A673 (cell line): ENCODE data around the gene FCRL6. TPM values are rescaled to one million over a fixed set of nuclear protein-coding genes. Genes with fewer than 3 reads are reported as not detected.

Source experiments
- BruUV-seq: library from RNA; stranded (reverse); fragments of 400-500 nt; replicated peaks from 2 replicates; lab custom pipeline; 2021; lab: Mats Ljungman, UMichigan
- CTCF ChIA-PET: fragments of 300-600 bp; sonication (Branson Sonifier 250); formaldehyde crosslinking; loops from one replicate; lab custom pipeline; 2022; ENCODE audit warnings: antibody characterized with exemption; lab: Charles Lee
- POLR2A ChIA-PET: fragments of 300-600 bp; sonication (Branson Sonifier 250); formaldehyde crosslinking; loops from one replicate; lab custom pipeline; 2022; ENCODE audit warnings: antibody characterized with exemption; ENCODE audit not compliant: low non-redundant PET; lab: Charles Lee
- DNase-seq: peaks from one replicate; pipeline ENCODE4 v3.0.0-alpha.2; 2015; ENCODE audit warnings: low spot score
- H3K27ac ChIP-seq: fragments of 200-600 bp; sonication (generic); 2 replicates; pipeline ENCODE4 v1.5.1; 2016; ENCODE audit warnings: mixed run types, low read depth, mild to moderate bottlenecking, mixed read lengths, antibody characterized with exemption, low read length; ENCODE audit not compliant: poor library complexity, severe bottlenecking
- H3K27me3 ChIP-seq: fragments of 200-600 bp; sonication (generic); replicated peaks from 2 replicates; pipeline ENCODE4 v1.6.1; 2017; ENCODE audit warnings: mixed run types, low read depth, mild to moderate bottlenecking, mixed read lengths, antibody characterized with exemption, low read length; ENCODE audit not compliant: insufficient read depth, poor library complexity
- H3K36me3 ChIP-seq: fragments of 200-600 bp; sonication (generic); 2 replicates; pipeline ENCODE4 v1.6.1; 2016; ENCODE audit warnings: mixed run types, mild to moderate bottlenecking, mixed read lengths, antibody characterized with exemption, low read length; ENCODE audit not compliant: insufficient read depth, poor library complexity, severe bottlenecking
- H3K4me1 ChIP-seq: fragments of 200-600 bp; sonication (generic); 2 replicates; pipeline ENCODE4 v1.6.1; 2017; ENCODE audit warnings: mixed run types, mild to moderate bottlenecking, mixed read lengths, antibody characterized with exemption, low read length; ENCODE audit not compliant: insufficient read depth, poor library complexity, severe bottlenecking
- H3K4me3 ChIP-seq: fragments of 200-600 bp; sonication (generic); 2 replicates; pipeline ENCODE4 v1.5.1; 2016; ENCODE audit warnings: low read depth, mixed run types, mild to moderate bottlenecking, mixed read lengths, low read length; ENCODE audit not compliant: poor library complexity, severe bottlenecking
- H3K9me3 ChIP-seq: fragments of 200-600 bp; sonication (generic); 2 replicates; pipeline ENCODE4 v1.6.1; 2016; ENCODE audit warnings: mixed run types, low read depth, mild to moderate bottlenecking, mixed read lengths, antibody characterized with exemption, low read length; ENCODE audit not compliant: poor library complexity, severe bottlenecking
- EZH2 ChIP-seq: fragments of 200-600 bp; sonication (generic); IDR thresholded peaks from 2 replicates; pipeline ENCODE4 v1.6.1; 2017; ENCODE audit warnings: borderline replicate concordance, low read depth, mild to moderate bottlenecking, mixed read lengths, antibody characterized with exemption, low read length; ENCODE audit not compliant: poor library complexity, severe bottlenecking
- intact Hi-C: fragments of 100-400 bp; cut with micrococcal nuclease; formaldehyde crosslinking; loops from one replicate; pipeline ENCODE4 v1.10.0; 2022; ENCODE audit not compliant: unreplicated experiment
- total RNA-seq: library from RNA; stranded (reverse); gene quantifications from 2 replicates; pipeline ENCODE4 v1.2.3, GENCODE V29; 2021
- TF ChIP-seq, protein P1 (sequence below): fragments of 300-800, 200-600 bp; sonication (generic); conservative IDR thresholded peaks from 2 replicates; pipeline ENCODE4 v1.5.1; 2017; ENCODE audit warnings: low read depth, mild to moderate bottlenecking, antibody characterized with exemption, low read length, moderate library complexity, mixed read lengths

Gene FCRL6
- total RNA-seq, 1 experiment from 2014 or later, result 0.15 TPM

DNA sequence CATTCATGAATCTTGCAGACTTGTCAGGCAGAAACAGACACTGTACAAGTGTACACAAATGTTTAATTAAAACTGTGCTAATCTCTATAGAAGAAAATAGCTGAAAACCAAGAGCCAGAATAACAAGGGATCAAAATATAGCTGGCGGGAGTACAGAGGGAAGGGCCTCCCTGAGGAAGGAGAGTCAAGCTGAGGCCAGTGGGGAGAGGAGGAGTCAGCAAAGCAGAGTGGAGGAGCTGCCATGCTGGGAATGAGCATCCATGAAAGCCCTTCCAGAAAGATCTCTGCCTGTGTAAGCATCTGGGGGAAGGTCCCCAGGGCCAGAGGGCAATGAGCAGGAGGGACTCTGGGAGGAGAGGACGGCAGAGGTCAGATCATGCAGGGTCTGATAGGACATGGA is 39.6 kb downstream of the FCRL6 start:
- no peak for TF ChIP-seq EZH2
- TF ChIP-seq, protein P1, sequence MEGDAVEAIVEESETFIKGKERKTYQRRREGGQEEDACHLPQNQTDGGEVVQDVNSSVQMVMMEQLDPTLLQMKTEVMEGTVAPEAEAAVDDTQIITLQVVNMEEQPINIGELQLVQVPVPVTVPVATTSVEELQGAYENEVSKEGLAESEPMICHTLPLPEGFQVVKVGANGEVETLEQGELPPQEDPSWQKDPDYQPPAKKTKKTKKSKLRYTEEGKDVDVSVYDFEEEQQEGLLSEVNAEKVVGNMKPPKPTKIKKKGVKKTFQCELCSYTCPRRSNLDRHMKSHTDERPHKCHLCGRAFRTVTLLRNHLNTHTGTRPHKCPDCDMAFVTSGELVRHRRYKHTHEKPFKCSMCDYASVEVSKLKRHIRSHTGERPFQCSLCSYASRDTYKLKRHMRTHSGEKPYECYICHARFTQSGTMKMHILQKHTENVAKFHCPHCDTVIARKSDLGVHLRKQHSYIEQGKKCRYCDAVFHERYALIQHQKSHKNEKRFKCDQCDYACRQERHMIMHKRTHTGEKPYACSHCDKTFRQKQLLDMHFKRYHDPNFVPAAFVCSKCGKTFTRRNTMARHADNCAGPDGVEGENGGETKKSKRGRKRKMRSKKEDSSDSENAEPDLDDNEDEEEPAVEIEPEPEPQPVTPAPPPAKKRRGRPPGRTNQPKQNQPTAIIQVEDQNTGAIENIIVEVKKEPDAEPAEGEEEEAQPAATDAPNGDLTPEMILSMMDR, result no peak
- Histone ChIP-seq H3K4me1 (peaks cover 17% of the 10 kb centered on the region), H3K4me3 (no peak overlapping the region), H3K36me3 (no peaks in the 10 kb centered on the region), H3K9me3 (no peaks in the 10 kb centered on the region), H3K27me3 (no peaks in the 10 kb centered on the region), H3K27ac (peak overlapping the region; percentile 29)
- BruUV-seq, result no TSS peak
- intact Hi-C loops, result no loop called here
- ChIA-PET CTCF (no interaction called here), POLR2A (no interaction called here)
- no peak for DNase-seq

DNA sequence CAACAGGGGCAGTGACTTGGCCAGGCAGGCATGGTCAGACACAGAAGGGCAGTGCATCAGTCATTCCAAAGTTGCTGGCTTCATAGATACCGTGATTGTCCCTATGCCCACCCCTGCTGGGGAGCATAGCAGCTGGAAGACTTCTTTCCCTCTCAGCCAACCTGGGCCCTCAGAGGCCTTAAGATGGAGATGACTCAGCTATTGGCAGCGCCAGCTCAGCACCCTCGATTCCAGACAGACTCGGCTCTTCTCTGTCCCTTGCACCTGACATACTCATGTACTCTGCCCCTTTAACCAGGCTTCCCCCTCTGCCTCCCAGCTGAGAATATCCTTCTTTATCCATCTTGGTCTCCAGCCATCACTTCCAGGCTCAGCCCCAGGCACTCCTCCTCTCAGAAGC is 41.3 kb downstream of the FCRL6 start:
- Histone ChIP-seq H3K27ac (no peak overlapping the region), H3K4me1 (peaks cover 17% of the 10 kb centered on the region), H3K36me3 (no peaks in the 10 kb centered on the region), H3K9me3 (no peaks in the 10 kb centered on the region), H3K4me3 (no peak overlapping the region), H3K27me3 (no peaks in the 10 kb centered on the region)
- no TSS peak for BruUV-seq
- ChIA-PET CTCF (no interaction called here), POLR2A (no interaction called here)
- no peak for DNase-seq
- no peak for TF ChIP-seq EZH2
- TF ChIP-seq, protein P1, result no peak
- intact Hi-C loops, result no loop called here

DNA sequence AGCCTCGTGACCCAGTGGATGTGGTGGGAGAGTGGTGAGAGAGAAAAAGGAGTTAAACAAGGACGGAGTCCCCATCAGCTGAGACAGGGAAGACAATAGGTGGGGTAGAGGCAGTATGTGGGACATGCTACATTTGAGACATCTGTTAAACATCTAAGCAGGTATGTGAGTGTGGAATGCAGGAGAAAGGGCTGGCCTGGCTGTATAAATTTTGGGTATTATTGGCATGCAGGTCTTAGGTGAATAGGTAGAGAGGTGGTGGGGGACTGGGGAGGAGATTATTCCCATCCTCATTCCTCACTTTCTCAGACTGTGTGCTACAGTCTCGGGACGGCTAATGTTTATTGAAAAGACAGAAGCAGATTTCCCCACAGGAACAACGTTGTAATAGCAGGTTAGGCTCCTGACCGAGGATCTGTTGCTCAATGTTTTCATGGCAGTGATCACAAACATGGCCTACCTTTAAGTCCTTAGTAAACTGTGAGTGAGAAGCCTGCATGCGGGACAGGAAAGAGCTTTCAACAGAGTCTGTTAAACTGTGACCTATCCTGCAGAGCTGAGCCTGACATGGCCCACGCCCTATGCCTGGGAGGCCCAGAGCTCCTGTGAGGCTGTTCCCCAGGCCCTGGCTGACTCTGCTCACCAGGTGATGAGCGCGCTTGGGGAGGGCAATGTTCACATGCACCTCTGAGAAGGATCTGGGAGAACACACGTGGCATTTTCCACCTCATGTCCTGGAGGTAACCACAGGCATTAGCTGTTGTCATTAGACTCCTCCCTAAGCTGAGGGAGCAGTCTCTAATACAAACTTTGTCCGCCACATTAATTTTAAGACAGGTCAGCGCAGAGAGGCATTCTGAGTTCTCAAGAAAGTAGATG is 43.8 kb downstream of the FCRL6 start:
- Histone ChIP-seq H3K27me3 (no peaks in the 10 kb centered on the region), H3K27ac (no peak overlapping the region), H3K36me3 (no peaks in the 10 kb centered on the region), H3K9me3 (no peaks in the 10 kb centered on the region), H3K4me1 (peaks cover 17% of the 10 kb centered on the region), H3K4me3 (no peak overlapping the region)
- ChIA-PET POLR2A (no interaction called here), CTCF (no interaction called here)
- intact Hi-C loops, result no loop called here
- no TSS peak for BruUV-seq
- TF ChIP-seq, protein P1, result no peak
- TF ChIP-seq EZH2, result no peak
- DNase-seq, result no peak
